Left hindlimb (tissue), 1 donor: Measurements from ENCODE around the gene GGCX.
A peak's percentile ranks its signal among the peaks of the same experiment; 100 is the strongest.

ENCODE experiments used
- DNase-seq: peaks from one replicate; pipeline ENCODE4 v3.0.0-alpha.2; 2018

The GGCX gene

GRCh38 chr2:85505551-85506238 is 55.6 kb downstream of the GGCX start:
- no peak for DNase-seq

- peak; percentile 59 for DNase-seq
Observed at GRCh38 chr2:85504778-85505261, 56.5 kb downstream of the GGCX start.

GRCh38 chr2:85503851-85504777 is 57.2 kb downstream of the GGCX start:
- DNase-seq = no peak

DNA sequence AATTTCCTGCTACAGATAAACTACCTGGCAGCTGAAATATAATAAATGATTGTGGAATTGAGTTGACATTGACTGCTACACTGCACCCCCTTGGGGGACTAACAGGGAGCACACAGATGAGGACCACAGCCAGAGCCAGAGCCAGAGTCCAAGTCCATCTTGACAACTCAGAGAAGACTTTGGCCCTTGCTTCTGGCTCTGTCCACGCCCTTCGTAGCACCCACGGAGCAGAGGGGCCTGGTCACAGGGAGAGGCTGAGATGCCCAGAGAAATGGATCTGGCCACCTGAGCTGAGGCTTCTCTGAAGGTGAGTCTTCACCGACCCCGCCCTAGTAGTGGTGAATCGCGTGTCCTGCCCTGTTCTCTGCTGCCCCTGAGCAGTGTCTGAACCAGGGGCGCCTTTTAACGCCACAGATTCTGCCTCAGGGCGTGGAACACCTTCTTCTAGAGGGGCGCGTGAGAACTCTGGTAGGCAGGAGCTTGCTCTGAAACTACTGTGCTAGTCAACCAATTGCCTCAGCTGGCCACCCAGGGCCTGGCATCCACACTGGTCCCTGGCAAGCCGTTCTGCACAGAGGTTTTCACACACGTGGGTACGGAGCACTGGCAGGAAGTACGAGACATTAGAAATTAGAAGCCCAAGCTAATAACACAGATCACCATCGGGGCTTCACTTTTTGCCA is 58.0 kb downstream of the GGCX start:
- DNase-seq = no peak

DNA sequence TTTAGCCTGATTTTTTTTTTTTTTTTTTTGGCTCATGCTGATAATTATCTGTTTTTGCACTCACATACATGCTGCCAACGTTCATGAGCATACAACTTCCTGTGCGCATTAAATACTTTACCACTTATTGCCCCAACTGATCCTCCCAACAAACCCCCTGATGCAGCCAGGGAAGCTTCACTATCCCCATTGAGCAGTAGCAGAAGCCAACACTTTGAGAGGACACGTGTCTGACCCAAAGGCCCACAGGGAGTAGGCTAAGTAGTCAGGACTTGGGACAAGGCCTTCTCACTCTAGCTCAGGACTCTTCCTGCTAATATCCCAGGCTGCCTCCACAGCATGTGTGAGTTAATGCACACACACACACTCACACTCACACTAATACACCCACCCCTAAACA is 58.6 kb downstream of the GGCX start:
- no peak for DNase-seq

DNA sequence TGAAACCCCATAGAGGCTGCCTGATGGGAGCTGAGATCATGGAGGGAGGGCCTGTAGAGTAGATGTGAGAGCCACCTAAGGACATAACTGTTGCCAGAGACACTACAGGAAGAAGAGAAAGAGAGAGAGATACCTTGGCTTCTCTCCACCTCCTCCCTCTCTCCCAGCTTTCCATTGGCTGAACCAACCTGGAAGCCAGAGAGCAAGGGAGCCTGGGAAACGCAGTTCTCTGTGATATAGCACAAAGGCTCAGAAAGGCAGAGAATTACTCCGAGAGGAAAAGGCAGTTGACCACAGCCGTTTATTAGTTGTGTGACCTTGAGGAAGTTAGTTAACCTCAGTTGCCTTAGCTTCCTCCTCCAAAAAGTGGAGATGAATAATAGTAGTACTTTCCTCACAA is 60.0 kb downstream of the GGCX start:
- DNase-seq = no peak

GRCh38 chr2:85497944-85498630 is 63.2 kb downstream of the GGCX start:
- DNase-seq = no peak

DNA sequence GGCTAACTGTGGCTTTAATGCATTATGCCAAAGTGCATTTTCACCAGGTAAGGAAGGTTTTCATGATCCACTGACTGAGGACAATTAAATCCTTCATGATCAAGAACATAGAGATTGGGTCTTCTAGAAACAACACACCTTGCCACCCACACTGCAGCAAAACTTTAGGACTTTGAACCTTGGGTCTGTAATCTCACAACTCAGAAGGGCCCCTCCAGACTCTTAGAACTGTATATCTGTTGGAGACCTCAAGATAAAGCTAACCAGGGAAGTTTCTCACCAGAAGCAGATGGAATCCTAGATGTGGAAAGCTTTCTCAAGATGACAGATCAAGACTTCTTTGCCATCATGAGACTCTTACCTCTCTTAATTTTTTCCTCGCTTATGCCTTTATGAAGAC is 64.9 kb downstream of the GGCX start:
- DNase-seq = no peak
